GM10248 (cell line): Measurements from ENCODE around the gene HAAO.

Experiments used
- CTCF ChIA-PET: fragments of 300-600 bp; sonication (Branson Sonifier 250); formaldehyde crosslinking; extraction: SDS; loops from one replicate; lab custom pipeline; 2021; ENCODE audit warnings: antibody characterized with exemption; lab: Yijun Ruan, JAX
- POLR2A ChIA-PET: fragments of 350-650 bp; sonication (Branson Sonifier 250); formaldehyde crosslinking; extraction: SDS; loops from one replicate; lab custom pipeline; 2020; ENCODE audit warnings: antibody characterized with exemption; lab: Yijun Ruan, JAX
- DNase-seq: peaks from one replicate; pipeline ENCODE4 v3.0.0; 2012; ENCODE audit errors: extremely low spot score
- CTCF ChIP-seq: IDR thresholded peaks from 2 replicates; pipeline ENCODE4 v1.5.1; 2012; ENCODE audit warnings: mild to moderate bottlenecking, low read depth; ENCODE audit errors: extremely low read depth, missing control alignments, control extremely low read depth

Gene HAAO

GRCh38 chr2:42804338-42804737, 12.0 kb upstream of the HAAO start:
- CTCF ChIA-PET = no interaction called here
- no peak for DNase-seq
- POLR2A ChIA-PET = no interaction called here
- no peak for TF ChIP-seq CTCF

- ChIA-PET CTCF (no interaction called here), POLR2A (no interaction called here)
- no peak for TF ChIP-seq CTCF
- DNase-seq = no peak
Measured at GRCh38 chr2:42802150-42802549, 9.8 kb upstream of the HAAO start.

- TF ChIP-seq CTCF = no peak
- no peak for DNase-seq
- ChIA-PET CTCF (interaction anchor here (1.0 to 2.9 kb wide), 4 partner anchors 9 to 30 kb away, joined by 3 to 25 read pairs (median 3); no protein-coding TSS in a partner anchor), POLR2A (no interaction called here)
Measured at GRCh38 chr2:42801381-42801780, 9.0 kb upstream of the HAAO start.

GRCh38 chr2:42800981-42801380, 8.6 kb upstream of the HAAO start:
- ChIA-PET POLR2A (no interaction called here), CTCF (interaction anchor here (1.0 to 2.9 kb wide), 5 partner anchors 9 to 30 kb away, joined by 3 to 25 read pairs (median 3); partner anchors contain the start of gene HAAO)
- no peak for TF ChIP-seq CTCF
- DNase-seq = no peak

GRCh38 chr2:42800461-42800962, 8.1 kb upstream of the HAAO start:
- TF ChIP-seq CTCF = no peak
- no peak for DNase-seq
- ChIA-PET CTCF (interaction anchor here (1.0 to 2.9 kb wide), 5 partner anchors 8 to 29 kb away, joined by 3 to 25 read pairs (median 3); partner anchors contain the start of gene HAAO), POLR2A (interaction anchor here (0.6 kb wide), 1 partner anchor 8 kb away, joined by 5 read pairs; no protein-coding TSS in a partner anchor)

GRCh38 chr2:42799881-42800280, 7.5 kb upstream of the HAAO start:
- POLR2A ChIA-PET = interaction anchor here (0.6 kb wide), 1 partner anchor 8 kb away, joined by 5 read pairs; no protein-coding TSS in a partner anchor
- DNase-seq = no peak

More at GRCh38 chr2:42799881-42800280, 7.5 kb upstream of the HAAO start:
- no peak for TF ChIP-seq CTCF
- CTCF ChIA-PET = interaction anchor here (1.2 to 2.9 kb wide), 3 partner anchors 8 to 26 kb away, joined by 3 to 25 read pairs (median 3); partner anchors contain the start of gene HAAO
